ENCODE measurements around the gene ADAM15.

ADAM15 gene

GRCh38 chr1:155044812-155045657, 6.1 kb upstream of the ADAM15 start:
- H3K9me3 ChIP-seq (ENCODE audit: control insufficient read depth, insufficient read depth, low read length) = no peaks in the 10 kb centered on the region
- peaks cover 6% of the 10 kb centered on the region; the same call in 1 of the 2 replicates for H3K4me1 ChIP-seq (ENCODE audit: insufficient read depth, low read length)
- no peak overlapping the region for H3K9ac ChIP-seq (ENCODE audit: low read depth, low read length)

GRCh38 chr1:155048449-155049334, 2.4 kb upstream of the ADAM15 start:
- H3K4me1 ChIP-seq (ENCODE audit: insufficient read depth, low read length) = peaks cover 14% of the 10 kb centered on the region; the same call in 1 of the 2 replicates
- H3K9me3 ChIP-seq (ENCODE audit: control insufficient read depth, insufficient read depth, low read length) = no peaks in the 10 kb centered on the region
- no peaks in the 10 kb centered on the region for H3K36me3 ChIP-seq (ENCODE audit: insufficient read depth, low read length)
- no peak overlapping the region for H3K9ac ChIP-seq (ENCODE audit: low read depth, low read length)

More at GRCh38 chr1:155044812-155045657, 6.1 kb upstream of the ADAM15 start:
- H3K36me3 ChIP-seq (ENCODE audit: insufficient read depth, low read length) = no peaks in the 10 kb centered on the region

- Histone ChIP-seq H3K4me1 (ENCODE audit: insufficient read depth, low read length) (peaks cover 11% of the 10 kb centered on the region; the same call in 1 of the 2 replicates), H3K36me3 (ENCODE audit: insufficient read depth, low read length) (no peaks in the 10 kb centered on the region), H3K9me3 (ENCODE audit: control insufficient read depth, insufficient read depth, low read length) (no peaks in the 10 kb centered on the region), H3K9ac (ENCODE audit: low read depth, low read length) (0 out of 2 replicates have a peak overlapping the region, but pooled peaks have one; percentile 48)
These were observed 1.2 kb upstream of the ADAM15 start for GRCh38 chr1:155049651-155050559.

GRCh38 chr1:155051342-155051776, 243 bp downstream of the ADAM15 start:
- Histone ChIP-seq H3K9me3 (ENCODE audit: control insufficient read depth, insufficient read depth, low read length) (no peaks in the 10 kb centered on the region), H3K4me1 (ENCODE audit: insufficient read depth, low read length) (peaks cover 11% of the 10 kb centered on the region; the same call in 1 of the 2 replicates), H3K9ac (ENCODE audit: low read depth, low read length) (peak overlapping the region; percentile 78), H3K36me3 (ENCODE audit: insufficient read depth, low read length) (no peaks in the 10 kb centered on the region)

GRCh38 chr1:155051777-155052398, 772 bp downstream of the ADAM15 start:
- peak overlapping the region; percentile 78 for H3K9ac ChIP-seq (ENCODE audit: low read depth, low read length)

GRCh38 chr1:155052439-155053395, 1.6 kb downstream of the ADAM15 start:
- Histone ChIP-seq H3K9me3 (ENCODE audit: control insufficient read depth, insufficient read depth, low read length) (no peaks in the 10 kb centered on the region), H3K4me1 (ENCODE audit: insufficient read depth, low read length) (peaks cover 11% of the 10 kb centered on the region; the same call in 1 of the 2 replicates), H3K9ac (ENCODE audit: low read depth, low read length) (peak overlapping the region; percentile 78; the same call in 1 of the 2 replicates), H3K36me3 (ENCODE audit: insufficient read depth, low read length) (no peaks in the 10 kb centered on the region)

More at GRCh38 chr1:155051777-155052398, 772 bp downstream of the ADAM15 start:
- Histone ChIP-seq H3K9me3 (ENCODE audit: control insufficient read depth, insufficient read depth, low read length) (no peaks in the 10 kb centered on the region), H3K4me1 (ENCODE audit: insufficient read depth, low read length) (peaks cover 11% of the 10 kb centered on the region; the same call in 1 of the 2 replicates), H3K36me3 (ENCODE audit: insufficient read depth, low read length) (no peaks in the 10 kb centered on the region)

- no peaks in the 10 kb centered on the region; the same call in 1 of the 2 replicates for H3K36me3 ChIP-seq (ENCODE audit: insufficient read depth, low read length)
- no peaks in the 10 kb centered on the region for H3K9me3 ChIP-seq (ENCODE audit: control insufficient read depth, insufficient read depth, low read length)
- H3K9ac ChIP-seq (ENCODE audit: low read depth, low read length) = no peak overlapping the region
- H3K4me1 ChIP-seq (ENCODE audit: insufficient read depth, low read length) = peaks cover 11% of the 10 kb centered on the region; the same call in 1 of the 2 replicates
These were observed 2.5 kb downstream of the ADAM15 start for GRCh38 chr1:155053531-155054105.

- Histone ChIP-seq H3K9me3 (ENCODE audit: control insufficient read depth, insufficient read depth, low read length) (no peaks in the 10 kb centered on the region), H3K4me1 (ENCODE audit: insufficient read depth, low read length) (peaks cover 6% of the 10 kb centered on the region; the same call in 1 of the 2 replicates), H3K36me3 (ENCODE audit: insufficient read depth, low read length) (no peaks in the 10 kb centered on the region; the same call in 1 of the 2 replicates), H3K9ac (ENCODE audit: low read depth, low read length) (no peak overlapping the region)
These were observed 6.0 kb downstream of the ADAM15 start for GRCh38 chr1:155057104-155057503.

GRCh38 chr1:155057788-155058211, 6.7 kb downstream of the ADAM15 start:
- Histone ChIP-seq H3K9me3 (ENCODE audit: control insufficient read depth, insufficient read depth, low read length) (no peaks in the 10 kb centered on the region), H3K36me3 (ENCODE audit: insufficient read depth, low read length) (no peaks in the 10 kb centered on the region; the same call in 1 of the 2 replicates), H3K4me1 (ENCODE audit: insufficient read depth, low read length) (peaks cover under 1% of the 10 kb centered on the region; the same call in 1 of the 2 replicates), H3K9ac (ENCODE audit: low read depth, low read length) (no peak overlapping the region)

GRCh38 chr1:155060736-155061135, 9.6 kb downstream of the ADAM15 start:
- no peaks in the 10 kb centered on the region for H3K4me1 ChIP-seq (ENCODE audit: insufficient read depth, low read length)
- no peak overlapping the region for H3K9ac ChIP-seq (ENCODE audit: low read depth, low read length)
- no peaks in the 10 kb centered on the region for H3K9me3 ChIP-seq (ENCODE audit: control insufficient read depth, insufficient read depth, low read length)
- H3K36me3 ChIP-seq (ENCODE audit: insufficient read depth, low read length) = no peaks in the 10 kb centered on the region; the same call in 1 of the 2 replicates

- no peaks in the 10 kb centered on the region for H3K4me1 ChIP-seq (ENCODE audit: insufficient read depth, low read length)
- no peaks in the 10 kb centered on the region for H3K9me3 ChIP-seq (ENCODE audit: control insufficient read depth, insufficient read depth, low read length)
- H3K36me3 ChIP-seq (ENCODE audit: insufficient read depth, low read length) = no peaks in the 10 kb centered on the region; the same call in 1 of the 2 replicates
- H3K9ac ChIP-seq (ENCODE audit: low read depth, low read length) = peak overlapping the region; percentile 40; the same call in 1 of the 2 replicates
These were observed 10.4 kb downstream of the ADAM15 start for GRCh38 chr1:155061381-155062150.
